Measurements from ENCODE around the gene GLRX. TPM values are rescaled to one million over a fixed set of nuclear protein-coding genes. Genes with fewer than 3 reads are reported as not detected.

Gene GLRX
- total RNA-seq, 2 experiments from 2014 or later = 21.0 to 31.5 TPM

GRCh38 chr5:95808686-95809413 is 13.7 kb downstream of the GLRX start:
- H3K9me3 Mint-ChIP-seq (ENCODE audit: low read depth) = no peaks in the 10 kb centered on the region
- ChIA-PET CTCF (interaction anchor here (0.6 to 4.4 kb wide), 13 partner anchors 12 to 222 kb away, joined by 3 to 62 read pairs (median 5); partner anchors contain the start of gene GLRX), POLR2A (interaction anchor here (0.6 to 1.0 kb wide), 2 partner anchors 10 to 13 kb away, joined by 3 to 4 read pairs; no protein-coding TSS in a partner anchor)
- intact Hi-C loops (cut with DNase I, micrococcal nuclease) = loop anchor here (1.0 to 2.0 kb wide), 6 partner anchors 9 to 34 kb away; partner anchors contain the start of gene GLRX (in 2 of the 2)
- peak; percentile 99 for ATAC-seq
- H3K27ac Mint-ChIP-seq = peak overlapping the region; percentile 85
- H3K27me3 Mint-ChIP-seq = no peaks in the 10 kb centered on the region
- H3K4me3 Mint-ChIP-seq = peak overlapping the region; percentile 28
- peaks cover 56% of the 10 kb centered on the region for H3K4me1 Mint-ChIP-seq
- H3K36me3 Mint-ChIP-seq (ENCODE audit: low read depth) = peaks cover 7% of the 10 kb centered on the region
- peak; percentile 87 for DNase-seq

- Mint-ChIP-seq H3K9me3 (ENCODE audit: low read depth) (no peaks in the 10 kb centered on the region), H3K27me3 (no peaks in the 10 kb centered on the region), H3K36me3 (ENCODE audit: low read depth) (peaks cover 3% of the 10 kb centered on the region), H3K4me1 (peaks cover 52% of the 10 kb centered on the region), H3K4me3 (peak overlapping the region; percentile 28), H3K27ac (peak overlapping the region; percentile 85)
- CTCF ChIA-PET = interaction anchor here (0.6 to 4.4 kb wide), 15 partner anchors 13 to 221 kb away, joined by 3 to 62 read pairs (median 4); partner anchors contain the start of gene GLRX
- intact Hi-C loops (cut with DNase I, micrococcal nuclease) = loop anchor here (1.0 to 2.0 kb wide), 4 partner anchors 14 to 35 kb away; partner anchors contain the start of gene GLRX (in 2 of the 2)
- ATAC-seq (no peak), DNase-seq (no peak)
- POLR2A ChIA-PET = interaction anchor here (0.6 kb wide), 1 partner anchor 10 kb away, joined by 4 read pairs; no protein-coding TSS in a partner anchor
Measured at GRCh38 chr5:95808013-95808685, 14.4 kb downstream of the GLRX start.

DNA sequence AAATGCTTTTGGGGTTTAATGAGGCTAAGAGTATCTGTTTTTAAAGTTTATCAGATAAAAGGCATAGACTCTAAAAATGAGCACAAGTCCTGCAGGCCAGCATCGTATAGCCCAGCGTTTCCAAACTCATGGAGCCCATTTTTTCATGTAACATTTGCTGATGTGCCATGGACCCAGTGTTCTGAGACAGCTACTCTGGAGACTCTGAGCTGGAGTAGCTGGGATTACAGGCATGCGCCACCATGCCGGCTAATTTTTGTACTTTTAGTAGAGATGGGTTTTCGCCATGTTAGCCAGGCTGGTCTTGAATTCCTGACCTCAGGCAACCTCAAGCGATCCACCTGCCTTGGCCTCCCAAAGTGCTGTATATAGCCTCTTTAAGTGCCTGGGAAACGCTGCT is 15.8 kb downstream of the GLRX start:
- intact Hi-C loops (cut with DNase I, micrococcal nuclease) = no loop called here
- ChIA-PET CTCF (interaction anchor here (4.4 kb wide), 1 partner anchor 25 kb away, joined by 41 read pairs; no protein-coding TSS in a partner anchor), POLR2A (interaction anchor here (0.6 kb wide), 2 partner anchors 26 to 151 kb away, joined by 3 read pairs; no protein-coding TSS in a partner anchor)
- Mint-ChIP-seq H3K27ac (no peak overlapping the region), H3K9me3 (ENCODE audit: low read depth) (no peaks in the 10 kb centered on the region), H3K4me3 (no peak overlapping the region), H3K36me3 (ENCODE audit: low read depth) (peaks cover 2% of the 10 kb centered on the region), H3K27me3 (no peaks in the 10 kb centered on the region), H3K4me1 (peaks cover 40% of the 10 kb centered on the region)
- DNase-seq (no peak), ATAC-seq (no peak)

GRCh38 chr5:95804736-95805539 is 17.6 kb downstream of the GLRX start:
- no peak for ATAC-seq
- POLR2A ChIA-PET = interaction anchor here (0.6 kb wide), 1 partner anchor 168 kb away, joined by 3 read pairs; no protein-coding TSS in a partner anchor
- intact Hi-C loops (cut with DNase I, micrococcal nuclease) = no loop called here
- CTCF ChIA-PET = interaction anchor here (1.2 to 2.9 kb wide), 3 partner anchors 13 to 43 kb away, joined by 4 to 13 read pairs (median 4); no protein-coding TSS in a partner anchor
- H3K27me3 Mint-ChIP-seq = no peaks in the 10 kb centered on the region
- H3K4me1 Mint-ChIP-seq = peaks cover 23% of the 10 kb centered on the region
- DNase-seq = no peak
- peaks cover 2% of the 10 kb centered on the region for H3K36me3 Mint-ChIP-seq (ENCODE audit: low read depth)
- no peak overlapping the region for H3K27ac Mint-ChIP-seq
- H3K4me3 Mint-ChIP-seq = no peak overlapping the region
- no peaks in the 10 kb centered on the region for H3K9me3 Mint-ChIP-seq (ENCODE audit: low read depth)

GRCh38 chr5:95803271-95804148 is 19.0 kb downstream of the GLRX start:
- H3K27ac Mint-ChIP-seq = no peak overlapping the region
- H3K36me3 Mint-ChIP-seq (ENCODE audit: low read depth) = peaks cover 2% of the 10 kb centered on the region
- no peak overlapping the region for H3K4me3 Mint-ChIP-seq
- ChIA-PET POLR2A (no interaction called here), CTCF (interaction anchor here (0.9 to 2.9 kb wide), 3 partner anchors 16 to 44 kb away, joined by 4 to 13 read pairs (median 4); no protein-coding TSS in a partner anchor)
- H3K9me3 Mint-ChIP-seq (ENCODE audit: low read depth) = no peaks in the 10 kb centered on the region
- no peaks in the 10 kb centered on the region for H3K27me3 Mint-ChIP-seq
- DNase-seq (no peak), ATAC-seq (no peak)
- H3K4me1 Mint-ChIP-seq = peaks cover 9% of the 10 kb centered on the region
- intact Hi-C loops (cut with DNase I, micrococcal nuclease) = no loop called here

- DNase-seq = no peak
- no peaks in the 10 kb centered on the region for H3K9me3 Mint-ChIP-seq (ENCODE audit: low read depth)
- POLR2A ChIA-PET = interaction anchor here (0.7 kb wide), 1 partner anchor 79 kb away, joined by 3 read pairs; no protein-coding TSS in a partner anchor
- H3K36me3 Mint-ChIP-seq (ENCODE audit: low read depth) = peaks cover 2% of the 10 kb centered on the region
- no peak overlapping the region for H3K4me3 Mint-ChIP-seq
- H3K27ac Mint-ChIP-seq = no peak overlapping the region
- intact Hi-C loops (cut with DNase I, micrococcal nuclease) = no loop called here
- no peak for ATAC-seq
- CTCF ChIA-PET = interaction anchor here (0.9 to 1.3 kb wide), 3 partner anchors 20 to 79 kb away, joined by 3 read pairs; no protein-coding TSS in a partner anchor
- no peaks in the 10 kb centered on the region for H3K4me1 Mint-ChIP-seq
- H3K27me3 Mint-ChIP-seq = no peaks in the 10 kb centered on the region
Measured at GRCh38 chr5:95801961-95802360, 20.6 kb downstream of the GLRX start.

- DNase-seq = no peak
- no peak for ATAC-seq
- no peaks in the 10 kb centered on the region for H3K9me3 Mint-ChIP-seq (ENCODE audit: low read depth)
- intact Hi-C loops (cut with DNase I, micrococcal nuclease) = no loop called here
- CTCF ChIA-PET = interaction anchor here (0.8 to 1.3 kb wide), 4 partner anchors 20 to 137 kb away, joined by 3 read pairs; no protein-coding TSS in a partner anchor
- no peak overlapping the region for H3K27ac Mint-ChIP-seq
- no peaks in the 10 kb centered on the region for H3K4me1 Mint-ChIP-seq
- POLR2A ChIA-PET = interaction anchor here (0.7 kb wide), 1 partner anchor 79 kb away, joined by 3 read pairs; no protein-coding TSS in a partner anchor
- no peaks in the 10 kb centered on the region for H3K27me3 Mint-ChIP-seq
- H3K36me3 Mint-ChIP-seq (ENCODE audit: low read depth) = peaks cover 2% of the 10 kb centered on the region
- no peak overlapping the region for H3K4me3 Mint-ChIP-seq
Measured at GRCh38 chr5:95801532-95801931, 21.0 kb downstream of the GLRX start.

GRCh38 chr5:95800553-95800952 is 22.0 kb downstream of the GLRX start:
- intact Hi-C loops (cut with DNase I, micrococcal nuclease) = no loop called here
- H3K4me1 Mint-ChIP-seq = no peaks in the 10 kb centered on the region

DNA sequence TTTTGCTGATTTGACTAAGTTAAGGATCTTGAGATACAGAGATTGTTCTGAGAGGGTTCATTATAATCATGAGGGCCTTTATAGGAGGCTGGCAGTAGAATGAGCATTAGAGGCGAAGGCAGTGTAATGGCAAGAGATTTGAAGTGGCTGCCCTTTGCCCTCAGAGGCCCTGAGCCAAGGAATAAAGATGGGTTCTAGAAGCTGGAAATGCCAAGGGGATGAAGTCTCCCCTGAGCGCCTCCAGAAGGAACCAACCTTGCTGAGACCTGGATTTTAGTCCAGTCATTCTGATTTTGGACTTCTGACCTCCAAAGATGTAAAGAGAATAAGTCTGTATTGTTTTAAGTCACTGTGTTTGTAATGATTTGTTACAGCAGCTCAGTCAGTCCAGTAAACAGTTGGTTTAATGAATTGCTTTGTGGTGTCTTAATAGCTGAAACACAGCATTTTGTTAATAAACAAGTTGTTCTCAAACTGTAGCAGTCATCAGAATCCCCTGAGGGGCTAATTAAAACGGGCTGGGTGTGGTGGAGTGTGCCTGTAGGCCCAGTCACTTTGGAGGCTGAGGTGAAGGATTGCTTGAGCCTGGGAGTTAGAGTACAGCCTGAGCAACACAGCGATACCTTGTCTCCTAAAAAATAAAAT is 23.2 kb downstream of the GLRX start:
- ChIA-PET POLR2A (interaction anchor here (0.7 kb wide), 1 partner anchor 558 kb away, joined by 3 read pairs; no protein-coding TSS in a partner anchor), CTCF (interaction anchor here (0.6 to 1.3 kb wide), 4 partner anchors 17 to 416 kb away, joined by 3 to 5 read pairs (median 4); no protein-coding TSS in a partner anchor)
- intact Hi-C loops (cut with DNase I, micrococcal nuclease) = no loop called here
- Mint-ChIP-seq H3K36me3 (ENCODE audit: low read depth) (no peaks in the 10 kb centered on the region), H3K4me1 (no peaks in the 10 kb centered on the region), H3K4me3 (no peak overlapping the region), H3K27me3 (no peaks in the 10 kb centered on the region), H3K27ac (no peak overlapping the region), H3K9me3 (ENCODE audit: low read depth) (no peaks in the 10 kb centered on the region)
- ATAC-seq (no peak), DNase-seq (no peak)

More at GRCh38 chr5:95800553-95800952, 22.0 kb downstream of the GLRX start:
- H3K27ac Mint-ChIP-seq = no peak overlapping the region
- DNase-seq (no peak), ATAC-seq (no peak)
- CTCF ChIA-PET = no interaction called here
- H3K27me3 Mint-ChIP-seq = no peaks in the 10 kb centered on the region
- peaks cover 2% of the 10 kb centered on the region for H3K36me3 Mint-ChIP-seq (ENCODE audit: low read depth)
- POLR2A ChIA-PET = no interaction called here
- H3K4me3 Mint-ChIP-seq = no peak overlapping the region
- H3K9me3 Mint-ChIP-seq (ENCODE audit: low read depth) = no peaks in the 10 kb centered on the region
